Measurements from ENCODE around the gene KIF2A.

The KIF2A gene

DNA sequence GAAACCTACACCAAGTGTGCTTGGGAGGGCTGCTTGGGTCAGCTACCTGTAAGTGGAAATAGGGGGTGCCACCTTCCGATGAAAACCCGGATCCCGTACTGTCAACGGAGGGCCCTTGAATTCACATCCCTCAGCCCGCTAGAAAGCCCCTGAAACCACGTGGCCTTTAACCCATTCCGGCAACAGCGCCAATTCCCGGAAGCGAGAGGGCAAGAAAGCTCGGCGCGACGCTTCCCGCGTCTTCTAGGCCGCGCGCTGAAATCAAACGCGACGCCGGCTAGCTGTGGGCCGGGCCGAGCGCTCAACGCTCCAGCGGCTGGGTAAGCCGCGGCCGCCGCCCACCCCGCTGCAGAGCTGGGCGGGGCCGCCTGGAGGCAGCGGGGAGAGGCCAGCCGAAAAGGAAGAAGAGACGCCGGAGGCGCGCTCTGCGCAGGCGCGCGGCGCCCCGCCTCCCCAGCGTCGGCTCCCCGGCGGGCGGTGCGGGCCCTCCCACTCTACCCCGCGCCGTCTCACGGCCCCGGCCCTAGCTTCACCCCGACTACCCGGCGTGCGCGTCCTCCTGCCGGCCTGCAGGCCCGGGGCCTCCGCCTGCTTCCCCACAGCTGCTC is at the start of gene KIF2A:
KIF2A (plus strand) TSS at position 492 of the 608 bp plus-strand sequence. CDS start 267 bp downstream, outside the sequence.
- DNase-seq, result peak; percentile 94

DNA sequence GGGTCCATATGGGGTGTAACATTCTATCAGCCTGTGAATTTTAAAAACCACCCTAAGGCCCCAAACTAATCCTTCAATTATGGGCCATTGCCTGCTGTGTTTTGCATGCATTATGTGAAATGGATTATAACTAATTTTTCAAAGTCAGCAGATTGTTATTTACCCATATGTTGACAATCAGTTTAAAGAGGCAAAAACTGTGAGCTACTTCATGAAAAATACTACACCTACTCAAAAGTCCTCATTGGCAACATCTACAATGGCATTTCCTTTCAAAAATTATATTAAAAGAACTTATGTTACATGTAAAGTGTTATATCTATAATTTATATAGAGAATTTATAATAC is 49.0 kb upstream of the KIF2A start:
- no peak for DNase-seq

DNA sequence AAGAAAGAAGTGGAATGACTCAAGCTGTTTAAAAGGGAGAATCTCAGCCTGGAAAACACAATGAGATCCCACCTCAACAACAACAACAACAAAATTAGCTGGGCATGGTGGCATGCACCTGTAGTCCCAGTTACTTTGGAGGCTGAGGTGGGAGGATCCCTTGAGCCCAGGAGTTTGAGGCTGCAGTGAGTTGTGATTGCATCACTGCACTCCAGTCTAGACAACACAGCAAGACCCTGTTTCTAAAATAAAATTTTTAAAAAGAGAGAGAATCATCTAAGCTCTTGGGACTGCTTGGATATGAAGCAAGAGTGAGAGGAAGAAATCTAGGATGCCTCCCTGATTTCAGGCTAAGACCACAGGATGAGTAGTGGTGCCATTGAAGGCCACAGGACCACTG is 47.4 kb upstream of the KIF2A start:
- no peak for DNase-seq

DNA sequence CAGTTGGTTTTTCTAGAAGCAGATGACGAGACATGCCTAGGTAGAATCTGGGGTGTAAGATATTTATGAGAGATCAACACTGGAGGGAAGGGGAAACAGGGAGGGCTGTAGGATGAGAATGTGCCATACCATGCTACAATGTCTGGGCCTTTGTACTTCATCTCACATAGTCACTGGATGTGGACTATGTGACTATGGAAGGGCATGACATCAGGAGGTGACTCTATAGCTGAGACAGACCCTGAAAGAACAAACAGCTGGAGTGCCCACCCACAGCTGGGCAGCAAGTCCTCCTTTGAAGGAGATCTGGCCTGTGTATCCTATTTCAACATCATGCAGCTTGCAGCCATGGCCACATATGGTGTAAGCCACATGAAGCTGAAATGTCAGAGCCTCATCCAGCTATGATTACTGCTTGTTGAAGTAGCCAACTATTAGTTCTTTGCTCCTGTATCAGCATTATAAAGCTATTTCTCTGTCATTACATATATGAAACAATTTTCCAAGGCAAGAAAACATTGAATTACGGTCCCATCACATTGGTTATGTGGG is 46.2 kb upstream of the KIF2A start:
- no peak for DNase-seq

DNA sequence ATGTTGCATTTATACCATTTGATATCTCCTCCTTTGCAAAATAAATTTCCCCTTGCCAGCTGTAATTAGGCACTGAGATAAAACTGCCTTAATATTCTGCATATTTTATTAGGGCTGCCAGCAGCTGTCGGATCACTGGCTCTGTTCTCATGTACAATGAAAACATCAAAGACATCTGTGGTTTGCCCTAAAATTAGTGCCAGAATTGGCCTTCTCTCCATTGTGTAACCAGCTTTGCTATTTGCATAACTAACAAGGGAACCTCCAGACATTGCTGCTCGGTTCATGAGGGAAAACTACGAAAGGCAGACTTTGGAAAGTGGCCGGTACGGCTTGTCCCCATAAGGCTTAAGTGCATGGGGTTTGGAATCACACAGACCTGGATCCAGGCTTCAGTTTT is 45.5 kb upstream of the KIF2A start:
- DNase-seq, result no peak

DNA sequence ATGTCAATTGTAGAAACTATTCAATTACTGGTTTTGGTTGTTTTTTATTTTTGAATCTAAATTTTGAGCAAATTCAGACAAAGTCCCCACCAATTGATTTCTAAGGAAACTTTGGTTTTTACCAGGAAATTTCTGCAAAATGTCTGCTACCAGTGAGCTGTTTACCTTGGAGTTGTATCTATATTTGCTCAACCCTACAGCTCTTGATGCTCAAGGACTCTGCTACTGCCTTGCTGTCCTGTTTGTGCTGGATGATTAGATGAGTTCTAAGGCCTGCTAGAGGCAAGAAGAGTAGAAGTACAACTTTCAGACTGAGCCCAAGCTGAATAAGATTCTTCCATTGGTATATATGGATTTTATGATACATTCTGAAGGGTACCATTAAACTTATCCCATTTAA is 42.6 kb upstream of the KIF2A start:
- no peak for DNase-seq

DNA sequence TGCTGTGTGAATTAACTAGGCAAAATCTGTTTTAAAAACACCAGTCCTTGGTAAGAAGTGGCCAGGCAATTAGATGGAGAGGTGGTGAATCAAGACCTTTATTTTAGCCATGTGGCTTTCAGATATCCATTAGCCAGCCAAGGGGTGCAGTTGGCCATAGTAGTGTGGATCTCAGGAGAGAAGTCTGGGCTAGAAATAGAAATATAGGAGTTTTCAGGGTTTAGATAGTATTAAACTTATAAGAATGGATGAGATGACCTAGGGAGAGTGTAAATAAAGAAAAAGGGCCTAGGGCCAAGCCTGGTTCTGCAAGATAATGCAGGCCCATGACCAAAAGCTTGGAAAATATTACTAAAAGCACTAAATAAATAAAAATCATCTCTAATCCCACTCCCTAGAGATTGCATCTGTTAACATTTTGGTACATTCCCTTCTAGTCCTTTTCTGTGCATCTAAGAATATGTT is 40.3 kb upstream of the KIF2A start:
- DNase-seq, result no peak

DNA sequence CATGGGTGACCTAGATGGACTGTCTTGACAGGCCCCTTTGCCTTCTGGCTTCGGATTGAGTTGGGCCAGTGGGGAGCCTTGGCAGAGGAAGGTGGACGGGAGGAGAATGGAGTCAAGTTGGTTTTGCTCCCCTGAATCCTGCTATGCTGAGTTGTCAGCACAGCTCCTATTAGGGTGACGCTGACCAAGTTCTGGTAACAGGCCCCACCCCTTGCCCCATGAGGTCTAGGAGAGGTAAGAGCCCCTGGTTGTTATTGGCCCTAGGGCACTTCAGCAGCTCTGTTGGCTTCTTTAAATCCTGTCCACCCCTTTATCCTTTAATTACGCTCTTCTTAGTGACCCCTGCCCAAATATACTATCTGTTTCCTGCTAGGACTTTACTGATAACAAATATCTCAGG is 39.4 kb upstream of the KIF2A start:
- no peak for DNase-seq

DNA sequence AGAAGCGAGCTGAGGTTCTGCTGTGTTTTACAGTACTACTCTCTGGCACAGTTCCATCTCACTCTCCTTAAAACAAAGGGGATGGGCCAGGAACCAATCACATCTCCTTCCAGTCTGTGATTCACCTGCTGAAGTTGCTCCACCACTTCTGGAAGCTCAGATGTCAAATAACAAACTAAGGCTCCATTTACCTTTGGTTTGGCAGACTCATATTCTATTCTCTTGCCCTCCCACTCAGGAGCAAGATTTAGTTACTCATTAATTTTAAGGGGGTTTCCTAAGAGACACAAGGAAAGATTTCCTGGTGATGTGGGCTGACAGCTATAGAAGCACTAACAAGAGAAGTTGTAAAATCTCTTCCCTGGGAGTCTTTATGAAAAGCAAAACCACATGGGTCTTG is 37.8 kb upstream of the KIF2A start:
- DNase-seq, result no peak

DNA sequence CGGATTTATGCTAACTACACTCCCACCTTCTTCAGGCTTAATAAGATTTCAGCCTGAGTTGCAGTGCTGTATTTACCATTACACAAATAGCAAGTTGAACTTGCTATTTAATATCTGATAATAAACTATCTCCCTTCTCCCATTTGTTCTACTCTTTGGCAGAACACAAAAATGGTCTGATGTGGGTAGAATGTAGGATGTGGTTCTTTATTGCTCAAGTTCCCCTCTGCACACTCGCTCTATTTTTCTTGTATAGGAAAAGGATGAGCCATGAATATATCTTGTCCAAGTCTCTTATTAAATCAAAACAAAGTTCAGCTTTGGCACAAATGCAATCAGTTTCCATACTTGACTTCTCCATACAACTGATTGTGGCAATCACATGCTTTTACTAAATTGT is 37.2 kb upstream of the KIF2A start:
- no peak for DNase-seq

DNA sequence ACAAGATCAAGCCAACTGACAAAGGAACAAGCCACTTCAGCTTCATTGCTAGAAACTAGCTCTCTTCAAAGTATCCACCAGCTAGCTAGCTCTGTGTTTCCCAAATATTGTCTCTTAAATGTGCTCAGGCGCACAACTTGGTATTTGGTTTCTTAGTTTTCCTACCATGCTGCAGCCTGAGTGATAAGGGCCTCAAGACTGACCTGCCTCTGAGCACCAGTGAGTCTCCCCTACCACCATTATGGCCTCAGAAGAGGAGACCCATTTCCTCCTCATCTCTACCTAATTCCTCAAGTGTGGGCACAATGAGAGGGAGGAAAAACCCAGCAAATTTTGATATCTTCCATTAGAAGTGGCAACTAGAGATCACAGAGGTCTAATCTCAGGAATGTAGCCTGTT is 34.6 kb upstream of the KIF2A start:
- no peak for DNase-seq

DNA sequence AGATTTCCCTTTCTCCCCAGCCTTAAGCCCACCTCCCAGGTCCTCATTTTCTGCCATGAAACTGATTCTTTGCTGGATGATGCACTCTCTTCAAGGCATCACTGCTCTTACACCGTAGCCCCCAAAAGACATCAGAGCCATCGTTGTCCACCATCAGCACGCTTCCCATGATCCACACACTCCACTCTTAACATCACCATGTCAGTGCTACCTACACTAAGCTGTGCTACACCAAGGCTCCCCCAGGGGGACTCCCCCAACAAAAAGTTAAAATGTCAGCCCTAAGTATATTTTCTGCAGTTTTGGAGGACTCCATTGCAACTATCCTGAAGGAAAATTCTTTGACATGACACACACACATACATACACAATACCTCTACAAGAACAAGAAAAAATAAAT is 34.1 kb upstream of the KIF2A start:
- DNase-seq, result no peak

DNA sequence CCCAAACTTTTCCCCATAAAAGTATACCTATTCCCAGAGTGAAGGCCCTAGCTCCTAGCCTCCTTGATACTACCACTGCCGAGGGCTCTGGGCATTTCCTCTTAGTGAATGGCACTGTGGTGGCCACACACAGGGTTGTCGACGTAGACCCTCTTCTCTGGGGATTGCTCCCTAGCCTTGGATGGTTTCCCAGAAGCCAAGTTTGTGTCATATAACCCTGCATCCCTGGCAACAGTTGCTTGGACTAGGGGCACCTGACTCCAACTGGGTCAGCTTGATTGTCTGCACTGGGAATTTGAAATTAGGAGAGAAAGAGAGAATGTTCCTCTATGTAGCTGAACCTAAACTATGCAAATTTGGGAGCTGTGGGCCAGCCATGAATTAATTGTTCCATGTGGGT is 32.3 kb upstream of the KIF2A start:
- no peak for DNase-seq

DNA sequence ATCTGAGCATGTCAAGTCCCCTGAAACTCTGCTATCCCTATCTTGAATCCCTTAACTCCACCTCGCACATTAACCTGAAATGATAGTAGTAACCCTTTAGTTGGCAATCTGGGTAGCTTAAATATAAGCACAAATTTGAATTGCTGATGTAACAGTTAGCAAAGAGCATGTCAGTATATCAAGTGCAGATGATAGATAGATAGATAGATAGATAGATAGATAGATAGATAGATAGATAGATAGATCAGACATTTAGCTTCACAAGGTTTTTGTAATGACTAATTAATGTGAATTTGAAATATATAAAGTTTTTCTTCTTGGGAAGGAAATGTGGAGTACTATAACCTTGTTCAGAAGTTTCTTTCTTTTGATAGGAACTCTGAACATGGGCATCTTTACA is 30.4 kb upstream of the KIF2A start:
- DNase-seq, result no peak

DNA sequence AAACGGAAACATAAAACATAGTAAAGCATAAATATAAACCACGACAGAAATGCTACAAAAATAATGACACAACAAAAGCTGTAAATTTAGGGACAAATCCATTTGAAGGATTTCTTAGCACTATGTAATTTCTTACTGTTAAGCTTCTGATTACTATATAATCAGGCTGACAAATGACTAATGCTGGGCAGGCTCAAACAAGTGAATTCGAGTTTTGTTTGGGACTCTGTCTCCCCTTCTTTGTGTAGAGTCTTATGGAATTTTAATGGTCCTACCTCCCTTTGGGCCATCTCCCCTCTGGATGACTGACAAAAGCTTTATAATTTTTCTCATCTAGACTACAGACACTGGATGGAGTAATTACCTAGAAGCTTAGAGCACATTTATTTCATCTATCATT is 24.6 kb upstream of the KIF2A start:
- DNase-seq, result no peak

DNA sequence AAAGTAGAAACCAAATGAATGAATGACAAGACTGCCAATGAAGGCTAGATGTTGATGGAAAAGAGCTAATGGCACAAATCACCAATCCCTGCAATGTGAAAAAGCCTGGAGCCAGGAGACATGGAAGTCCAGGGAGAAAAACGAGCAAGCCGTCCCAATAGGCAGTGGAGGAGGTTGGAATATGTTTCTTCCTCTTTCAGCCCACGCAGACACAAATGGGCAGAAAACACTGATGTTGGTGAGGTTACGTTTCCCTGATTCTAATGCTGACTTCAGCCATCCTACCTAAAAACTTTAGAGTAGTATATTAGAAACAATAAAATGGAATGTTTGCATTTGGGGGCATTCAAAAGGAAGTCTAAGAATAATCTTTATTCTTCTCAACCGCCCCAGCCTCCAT is 23.9 kb upstream of the KIF2A start:
- DNase-seq, result no peak

DNA sequence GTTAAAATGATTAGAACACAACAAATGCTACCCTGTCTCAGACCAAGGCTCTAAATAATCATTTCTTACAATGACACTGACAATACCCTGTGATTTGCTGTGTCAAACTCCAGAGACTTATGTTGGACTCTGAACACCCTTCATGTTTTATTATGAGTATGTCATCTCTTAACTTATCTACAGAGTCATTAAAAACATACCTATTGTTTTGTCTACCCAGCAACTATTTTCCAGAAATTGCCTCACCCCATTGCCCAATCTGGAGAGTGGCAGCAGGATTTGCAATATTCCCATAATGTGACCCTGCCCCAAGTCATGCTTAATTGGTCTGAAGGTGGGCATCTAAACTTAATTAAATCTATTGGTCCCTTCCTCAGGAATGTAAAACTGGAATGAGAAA is 23.0 kb upstream of the KIF2A start:
- no peak for DNase-seq

DNA sequence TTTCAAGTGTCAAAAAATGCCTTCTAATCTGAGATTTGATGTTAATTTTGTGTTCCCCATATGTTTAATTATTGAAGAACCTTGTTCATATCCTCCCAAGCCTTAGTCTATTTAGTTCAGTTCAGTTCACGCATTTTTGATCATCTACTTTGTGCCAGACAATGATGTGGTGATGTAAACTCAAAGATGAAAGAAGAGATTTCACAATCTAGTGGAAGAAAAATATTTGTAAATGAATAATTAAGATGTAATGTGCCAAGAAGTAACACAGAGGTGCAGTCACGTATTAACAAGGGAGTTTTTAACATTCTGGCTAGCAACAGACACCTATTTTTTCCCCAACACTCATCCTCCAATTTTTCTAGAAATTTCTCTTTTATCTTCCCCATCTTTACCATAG is 22.1 kb upstream of the KIF2A start:
- no peak for DNase-seq

DNA sequence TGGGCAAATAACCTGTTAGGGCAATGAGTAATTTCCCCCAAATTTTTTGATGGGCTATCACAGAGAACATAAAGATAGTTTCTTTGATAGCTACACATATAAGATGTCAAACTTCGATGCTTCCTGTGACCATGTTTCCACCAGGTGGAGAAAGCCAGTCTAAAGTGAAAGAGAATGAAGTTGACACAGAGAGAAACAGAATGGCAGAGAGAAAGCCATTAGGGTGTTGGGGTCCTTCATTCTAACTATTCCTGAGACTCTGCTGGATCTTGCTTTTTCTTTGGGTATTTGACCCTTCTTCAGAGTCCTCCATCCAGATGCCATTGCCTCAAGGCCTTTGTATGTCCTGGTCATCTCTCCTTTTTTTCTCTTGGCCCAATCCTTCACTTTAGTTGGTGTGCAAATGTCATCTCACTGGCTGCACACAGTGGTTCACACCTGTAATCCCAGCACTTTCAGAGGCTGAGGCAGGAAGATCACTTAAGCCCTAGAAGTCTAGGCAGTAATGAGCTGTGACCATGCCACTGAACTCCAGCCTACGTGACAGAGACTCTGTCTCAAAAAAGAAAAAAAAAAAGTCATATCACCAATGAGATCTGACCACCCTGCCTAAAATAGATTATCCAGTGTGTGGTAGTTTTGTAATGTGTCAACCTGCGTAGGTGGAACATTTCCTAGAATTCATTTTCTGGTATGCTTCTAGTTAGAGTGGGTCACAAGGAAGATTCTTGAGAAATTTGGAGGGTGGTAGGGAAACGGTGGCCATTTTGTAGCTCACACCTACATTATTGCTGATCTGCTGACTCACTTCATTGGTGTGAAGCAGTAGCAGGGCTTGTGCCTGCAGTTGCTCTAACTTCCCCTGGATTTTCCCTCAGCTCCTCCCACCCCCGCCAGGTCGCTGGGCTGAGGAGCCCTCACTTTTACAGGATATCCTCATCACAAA is 20.8 kb upstream of the KIF2A start:
- no peak for DNase-seq

DNA sequence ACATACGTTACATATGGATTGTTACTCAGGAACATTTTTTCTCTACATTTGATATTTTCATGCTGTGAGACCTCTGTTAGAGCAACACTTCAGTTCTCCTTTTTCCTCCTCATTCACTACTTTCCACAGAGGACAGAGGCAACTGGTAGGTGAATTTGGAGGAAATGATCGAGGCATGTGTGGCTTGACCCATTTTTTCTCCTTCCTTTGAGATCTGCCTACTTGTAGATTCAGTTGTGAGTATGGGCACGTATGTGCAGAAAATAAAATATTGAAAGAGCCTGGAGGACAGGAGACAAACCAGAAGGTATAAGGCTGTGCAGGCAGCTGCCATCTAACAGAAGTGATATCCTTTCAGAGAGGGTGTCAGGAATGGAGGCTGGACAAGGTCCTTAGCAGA is 19.2 kb upstream of the KIF2A start:
- DNase-seq, result no peak

DNA sequence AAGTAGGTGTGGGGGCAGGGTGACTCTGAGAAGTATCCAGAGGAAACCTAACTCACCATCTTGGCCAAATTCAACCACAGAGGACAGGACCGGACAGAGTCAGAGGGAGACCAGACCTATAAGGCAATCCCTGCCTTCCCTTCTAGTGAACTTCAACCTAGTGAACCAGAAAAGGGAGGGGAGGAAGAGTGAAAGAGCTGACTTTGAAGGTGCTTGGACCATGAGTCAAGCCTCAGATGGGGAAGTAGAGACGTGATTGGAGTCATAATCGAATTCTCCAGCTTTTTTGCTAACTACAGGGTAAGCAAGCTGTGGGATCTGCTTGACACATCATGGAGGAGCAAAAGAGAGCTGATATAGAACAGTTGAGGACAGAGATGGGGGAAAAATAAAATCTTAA is 18.8 kb upstream of the KIF2A start:
- no peak for DNase-seq

DNA sequence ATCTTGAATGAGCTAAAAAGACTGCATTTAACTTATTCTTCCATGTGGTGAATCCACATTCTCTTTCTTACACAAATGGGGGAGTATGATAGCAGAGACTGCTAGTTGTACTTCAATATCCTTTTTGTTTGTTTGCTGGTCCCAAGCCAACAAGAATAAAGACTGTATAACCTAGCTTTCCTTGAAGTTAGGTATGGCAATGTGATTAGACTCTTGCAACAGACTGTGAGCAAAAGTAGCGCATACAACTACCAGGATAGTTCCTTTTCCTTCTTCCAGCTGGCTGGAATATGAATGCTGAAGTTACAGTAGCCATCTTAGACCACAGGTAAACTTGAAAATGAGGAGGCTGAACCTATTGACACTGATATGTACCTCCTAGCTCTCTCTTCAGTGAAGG is 17.9 kb upstream of the KIF2A start:
- no peak for DNase-seq

DNA sequence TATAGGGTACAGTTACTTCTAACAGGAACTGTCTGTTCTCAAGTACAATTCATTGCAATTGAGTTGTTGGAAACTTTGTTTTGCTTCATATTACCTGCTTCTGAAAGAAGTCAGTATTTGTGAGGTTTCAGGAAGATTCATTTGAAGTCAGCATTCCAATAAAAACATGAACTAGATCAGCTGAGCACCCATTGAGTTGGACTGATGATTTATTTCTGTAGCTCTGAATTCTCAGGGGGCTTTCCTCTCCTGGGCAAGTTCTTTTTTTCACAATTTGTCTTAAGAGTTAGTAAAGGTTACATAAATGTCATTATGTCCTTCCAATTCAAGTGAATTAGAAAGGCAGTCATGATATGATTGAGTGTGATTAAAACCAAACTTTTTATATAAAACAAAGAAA is 16.2 kb upstream of the KIF2A start:
- no peak for DNase-seq

DNA sequence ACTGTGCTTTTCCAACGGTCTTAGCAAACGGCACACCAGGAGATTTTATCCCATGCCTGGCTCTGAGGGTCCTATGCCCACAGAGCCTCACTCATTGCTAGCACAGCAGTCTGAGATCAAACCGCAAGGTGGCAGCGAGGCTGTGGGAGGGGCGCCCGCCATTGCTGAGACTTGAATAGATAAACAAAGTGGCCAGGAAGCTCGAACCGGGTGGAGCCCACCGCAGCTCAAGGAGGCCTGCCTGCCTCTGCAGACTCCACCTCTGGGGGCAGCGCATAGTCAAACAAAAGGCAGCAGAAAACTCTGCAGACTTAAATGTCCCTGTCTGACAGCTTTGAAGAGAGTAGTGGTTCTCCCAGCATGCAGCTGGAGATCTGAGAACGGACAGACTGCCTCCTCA is 14.2 kb upstream of the KIF2A start:
- peak; percentile 76 for DNase-seq
